H1 (cell line): ENCODE data around the gene HID1. TPM values are rescaled to one million over a fixed set of nuclear protein-coding genes. Genes with fewer than 3 reads are reported as not detected.

ENCODE experiments used
- CBX5 ChIP-seq: fragments of 300-800, 300-1000 bp; sonication (generic); IDR thresholded peaks from 2 replicates; pipeline ENCODE4 v1.7.1; 2016; ENCODE audit warnings: antibody characterized with exemption, low read length, low read depth
- CBX8 ChIP-seq: fragments of 300-800, 300-1000 bp; sonication (generic); IDR thresholded peaks from 2 replicates; pipeline ENCODE4 v1.7.1; 2016; ENCODE audit warnings: low read depth, low read length, borderline replicate concordance
- CTBP2 ChIP-seq: IDR thresholded peaks from 2 replicates; pipeline ENCODE4 v1.7.0; 2011; ENCODE audit warnings: borderline replicate concordance, mild to moderate bottlenecking, moderate library complexity, mixed read lengths, low read length; ENCODE audit not compliant: insufficient read depth, insufficient read length
- GABPA ChIP-seq: IDR thresholded peaks from 2 replicates; pipeline ENCODE4 v1.6.1; 2011; ENCODE audit warnings: mild to moderate bottlenecking, low read length, moderate library complexity, borderline replicate concordance; ENCODE audit not compliant: insufficient read depth
- GTF2F1 ChIP-seq: IDR thresholded peaks from 2 replicates; pipeline ENCODE4 v1.6.1; 2012; ENCODE audit warnings: low read depth, low read length, improper control_type of control experiment, borderline replicate concordance
- JUND ChIP-seq: IDR thresholded peaks from 2 replicates; pipeline ENCODE4 v1.6.1; 2011; ENCODE audit warnings: mild to moderate bottlenecking, improper control_type of control experiment, low read length
- PHF8 ChIP-seq: fragments of 200-600 bp; sonication (generic); conservative IDR thresholded peaks from 2 replicates; pipeline ENCODE4 v1.7.1; 2012; ENCODE audit warnings: low read depth, mild to moderate bottlenecking, inconsistent platforms, low read length, moderate library complexity
- POLR2A ChIP-seq, 2 experiments: IDR thresholded peaks; 1 replicate in 1 of 2; 2 replicates in 1 of 2; pipeline ENCODE4 v1.6.1; 2011; ENCODE audit warnings: low read depth in 2 of 2, low read length in 2 of 2, mild to moderate bottlenecking in 2 of 2; ENCODE audit errors: control extremely low read depth in 1 of 2
- SP2 ChIP-seq: IDR thresholded peaks from 2 replicates; pipeline ENCODE4 v1.6.1; 2012; ENCODE audit warnings: mild to moderate bottlenecking, low read length, inconsistent platforms
- SP4 ChIP-seq: IDR thresholded peaks from 2 replicates; pipeline ENCODE4 v1.6.1; 2012; ENCODE audit warnings: low read length, inconsistent platforms
- TBP ChIP-seq: IDR thresholded peaks from 2 replicates; pipeline ENCODE4 v1.6.1; 2011; ENCODE audit warnings: low read depth, low read length, improper control_type of control experiment
- polyA plus RNA-seq, 7 experiments: library from polyadenylated mRNA; depleted of rRNA in 3 of 7; stranded (reverse) in 5 of 7; unstranded in 2 of 7; fragments of >200 nt in 5 of 7; fragments of 200-250 nt in 2 of 7; gene quantifications; 1 replicate in 5 of 7; 2 replicates in 1 of 7; 4 replicates in 1 of 7; pipeline versions ENCODE4 v1.2.1 to v1.2.3, GENCODE V29; 2011 to 2013; ENCODE audit warnings: missing spikeins in 2 of 7, mixed read lengths in 2 of 7
- total RNA-seq: library from RNA; stranded (reverse); fragmentation: NEBNext Ultra II Directional; extraction: Animal tissue kit (Norgen Biotek cat#: 25700); gene quantifications from 2 replicates; pipeline ENCODE4 v1.2.1, GENCODE V29; 2021
- TF ChIP-seq, protein P1 (sequence below): fragments of 300-600 bp; sonication (generic); IDR thresholded peaks from 2 replicates; pipeline ENCODE4 v1.7.1; 2012; ENCODE audit warnings: low read length, moderate library complexity, mild to moderate bottlenecking, inconsistent platforms; ENCODE audit not compliant: insufficient replicate concordance

HID1 gene
- total and polyA plus RNA-seq, 2 of the 8 experiments (the other 6 are each of a cell fraction or from before 2014, with no cell fraction given), result 15.1 to 25.9 TPM

DNA sequence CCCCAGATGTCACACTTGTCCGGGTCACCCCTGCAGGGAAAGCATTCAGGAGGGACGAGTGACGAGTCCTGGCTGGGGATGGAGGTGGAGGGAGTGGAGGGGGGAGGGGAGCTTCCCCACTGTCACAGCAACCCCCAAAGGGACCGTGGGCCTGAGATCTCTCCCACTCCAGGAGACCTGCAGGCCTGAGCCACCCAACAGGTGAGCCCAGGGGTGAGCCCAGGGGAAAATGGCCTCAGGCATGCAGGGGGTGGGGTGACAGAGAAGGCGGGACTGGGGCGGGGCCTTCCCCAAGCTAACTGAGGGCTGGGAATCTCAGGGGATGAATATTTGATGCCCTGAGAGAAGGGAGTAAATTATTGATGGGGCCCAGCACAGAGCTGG, 51.9 kb downstream of the HID1 start (continued):
- TF ChIP-seq, protein P1, sequence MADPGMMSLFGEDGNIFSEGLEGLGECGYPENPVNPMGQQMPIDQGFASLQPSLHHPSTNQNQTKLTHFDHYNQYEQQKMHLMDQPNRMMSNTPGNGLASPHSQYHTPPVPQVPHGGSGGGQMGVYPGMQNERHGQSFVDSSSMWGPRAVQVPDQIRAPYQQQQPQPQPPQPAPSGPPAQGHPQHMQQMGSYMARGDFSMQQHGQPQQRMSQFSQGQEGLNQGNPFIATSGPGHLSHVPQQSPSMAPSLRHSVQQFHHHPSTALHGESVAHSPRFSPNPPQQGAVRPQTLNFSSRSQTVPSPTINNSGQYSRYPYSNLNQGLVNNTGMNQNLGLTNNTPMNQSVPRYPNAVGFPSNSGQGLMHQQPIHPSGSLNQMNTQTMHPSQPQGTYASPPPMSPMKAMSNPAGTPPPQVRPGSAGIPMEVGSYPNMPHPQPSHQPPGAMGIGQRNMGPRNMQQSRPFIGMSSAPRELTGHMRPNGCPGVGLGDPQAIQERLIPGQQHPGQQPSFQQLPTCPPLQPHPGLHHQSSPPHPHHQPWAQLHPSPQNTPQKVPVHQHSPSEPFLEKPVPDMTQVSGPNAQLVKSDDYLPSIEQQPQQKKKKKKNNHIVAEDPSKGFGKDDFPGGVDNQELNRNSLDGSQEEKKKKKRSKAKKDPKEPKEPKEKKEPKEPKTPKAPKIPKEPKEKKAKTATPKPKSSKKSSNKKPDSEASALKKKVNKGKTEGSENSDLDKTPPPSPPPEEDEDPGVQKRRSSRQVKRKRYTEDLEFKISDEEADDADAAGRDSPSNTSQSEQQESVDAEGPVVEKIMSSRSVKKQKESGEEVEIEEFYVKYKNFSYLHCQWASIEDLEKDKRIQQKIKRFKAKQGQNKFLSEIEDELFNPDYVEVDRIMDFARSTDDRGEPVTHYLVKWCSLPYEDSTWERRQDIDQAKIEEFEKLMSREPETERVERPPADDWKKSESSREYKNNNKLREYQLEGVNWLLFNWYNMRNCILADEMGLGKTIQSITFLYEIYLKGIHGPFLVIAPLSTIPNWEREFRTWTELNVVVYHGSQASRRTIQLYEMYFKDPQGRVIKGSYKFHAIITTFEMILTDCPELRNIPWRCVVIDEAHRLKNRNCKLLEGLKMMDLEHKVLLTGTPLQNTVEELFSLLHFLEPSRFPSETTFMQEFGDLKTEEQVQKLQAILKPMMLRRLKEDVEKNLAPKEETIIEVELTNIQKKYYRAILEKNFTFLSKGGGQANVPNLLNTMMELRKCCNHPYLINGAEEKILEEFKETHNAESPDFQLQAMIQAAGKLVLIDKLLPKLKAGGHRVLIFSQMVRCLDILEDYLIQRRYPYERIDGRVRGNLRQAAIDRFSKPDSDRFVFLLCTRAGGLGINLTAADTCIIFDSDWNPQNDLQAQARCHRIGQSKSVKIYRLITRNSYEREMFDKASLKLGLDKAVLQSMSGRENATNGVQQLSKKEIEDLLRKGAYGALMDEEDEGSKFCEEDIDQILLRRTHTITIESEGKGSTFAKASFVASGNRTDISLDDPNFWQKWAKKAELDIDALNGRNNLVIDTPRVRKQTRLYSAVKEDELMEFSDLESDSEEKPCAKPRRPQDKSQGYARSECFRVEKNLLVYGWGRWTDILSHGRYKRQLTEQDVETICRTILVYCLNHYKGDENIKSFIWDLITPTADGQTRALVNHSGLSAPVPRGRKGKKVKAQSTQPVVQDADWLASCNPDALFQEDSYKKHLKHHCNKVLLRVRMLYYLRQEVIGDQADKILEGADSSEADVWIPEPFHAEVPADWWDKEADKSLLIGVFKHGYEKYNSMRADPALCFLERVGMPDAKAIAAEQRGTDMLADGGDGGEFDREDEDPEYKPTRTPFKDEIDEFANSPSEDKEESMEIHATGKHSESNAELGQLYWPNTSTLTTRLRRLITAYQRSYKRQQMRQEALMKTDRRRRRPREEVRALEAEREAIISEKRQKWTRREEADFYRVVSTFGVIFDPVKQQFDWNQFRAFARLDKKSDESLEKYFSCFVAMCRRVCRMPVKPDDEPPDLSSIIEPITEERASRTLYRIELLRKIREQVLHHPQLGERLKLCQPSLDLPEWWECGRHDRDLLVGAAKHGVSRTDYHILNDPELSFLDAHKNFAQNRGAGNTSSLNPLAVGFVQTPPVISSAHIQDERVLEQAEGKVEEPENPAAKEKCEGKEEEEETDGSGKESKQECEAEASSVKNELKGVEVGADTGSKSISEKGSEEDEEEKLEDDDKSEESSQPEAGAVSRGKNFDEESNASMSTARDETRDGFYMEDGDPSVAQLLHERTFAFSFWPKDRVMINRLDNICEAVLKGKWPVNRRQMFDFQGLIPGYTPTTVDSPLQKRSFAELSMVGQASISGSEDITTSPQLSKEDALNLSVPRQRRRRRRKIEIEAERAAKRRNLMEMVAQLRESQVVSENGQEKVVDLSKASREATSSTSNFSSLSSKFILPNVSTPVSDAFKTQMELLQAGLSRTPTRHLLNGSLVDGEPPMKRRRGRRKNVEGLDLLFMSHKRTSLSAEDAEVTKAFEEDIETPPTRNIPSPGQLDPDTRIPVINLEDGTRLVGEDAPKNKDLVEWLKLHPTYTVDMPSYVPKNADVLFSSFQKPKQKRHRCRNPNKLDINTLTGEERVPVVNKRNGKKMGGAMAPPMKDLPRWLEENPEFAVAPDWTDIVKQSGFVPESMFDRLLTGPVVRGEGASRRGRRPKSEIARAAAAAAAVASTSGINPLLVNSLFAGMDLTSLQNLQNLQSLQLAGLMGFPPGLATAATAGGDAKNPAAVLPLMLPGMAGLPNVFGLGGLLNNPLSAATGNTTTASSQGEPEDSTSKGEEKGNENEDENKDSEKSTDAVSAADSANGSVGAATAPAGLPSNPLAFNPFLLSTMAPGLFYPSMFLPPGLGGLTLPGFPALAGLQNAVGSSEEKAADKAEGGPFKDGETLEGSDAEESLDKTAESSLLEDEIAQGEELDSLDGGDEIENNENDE, result no peak
- TF ChIP-seq CBX5 (no peak), TBP (no peak), SP4 (no peak), POLR2A (IDR thresholded peaks at IDR 0.05; ENCODE audit: control extremely low read depth in 1 of 2, low read depth in 2 of 2, low read length in 2 of 2) (no peak), CTBP2 (no peak), GABPA (no peak), SP2 (no peak), CBX8 (no peak), JUND (no peak), GTF2F1 (no peak), PHF8 (no peak)
